WI38 (cell line): Measurements from ENCODE around the gene HOXD9.

ENCODE experiments used
- H3K4me3 ChIP-seq: 2 replicates; pipeline ENCODE4 v1.5.1; 2011; ENCODE audit warnings: low read depth, mild to moderate bottlenecking, control low read depth, low read length
- TF ChIP-seq, protein P1 (sequence below): IDR thresholded peaks from 2 replicates; pipeline ENCODE4 v1.5.1; 2012; ENCODE audit warnings: low read depth, mild to moderate bottlenecking, control low read depth, low read length

Gene HOXD9

DNA sequence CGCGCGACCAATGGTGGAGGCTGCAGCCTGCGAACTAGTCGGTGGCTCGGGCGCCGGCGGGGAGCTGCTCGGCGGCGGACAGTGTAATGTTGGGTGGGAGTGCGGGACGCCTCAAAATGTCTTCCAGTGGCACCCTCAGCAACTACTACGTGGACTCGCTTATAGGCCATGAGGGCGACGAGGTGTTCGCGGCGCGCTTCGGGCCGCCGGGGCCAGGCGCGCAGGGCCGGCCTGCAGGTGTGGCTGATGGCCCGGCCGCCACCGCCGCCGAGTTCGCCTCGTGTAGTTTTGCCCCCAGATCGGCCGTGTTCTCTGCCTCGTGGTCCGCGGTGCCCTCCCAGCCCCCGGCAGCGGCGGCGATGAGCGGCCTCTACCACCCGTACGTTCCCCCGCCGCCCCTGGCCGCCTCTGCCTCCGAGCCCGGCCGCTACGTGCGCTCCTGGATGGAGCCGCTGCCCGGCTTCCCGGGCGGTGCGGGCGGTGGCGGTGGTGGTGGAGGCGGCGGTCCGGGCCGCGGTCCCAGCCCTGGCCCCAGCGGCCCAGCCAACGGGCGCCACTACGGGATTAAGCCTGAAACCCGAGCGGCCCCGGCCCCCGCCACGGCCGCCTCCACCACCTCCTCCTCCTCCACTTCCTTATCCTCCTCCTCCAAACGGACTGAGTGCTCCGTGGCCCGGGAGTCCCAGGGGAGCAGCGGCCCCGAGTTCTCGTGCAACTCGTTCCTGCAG is at the start of gene HOXD9:
Gene HOXD9, plus strand, starts transcription at position 37 of the 728 bp plus-strand sequence. Its CDS starts 50 bp downstream, at position 87.
- TF ChIP-seq, protein P1, sequence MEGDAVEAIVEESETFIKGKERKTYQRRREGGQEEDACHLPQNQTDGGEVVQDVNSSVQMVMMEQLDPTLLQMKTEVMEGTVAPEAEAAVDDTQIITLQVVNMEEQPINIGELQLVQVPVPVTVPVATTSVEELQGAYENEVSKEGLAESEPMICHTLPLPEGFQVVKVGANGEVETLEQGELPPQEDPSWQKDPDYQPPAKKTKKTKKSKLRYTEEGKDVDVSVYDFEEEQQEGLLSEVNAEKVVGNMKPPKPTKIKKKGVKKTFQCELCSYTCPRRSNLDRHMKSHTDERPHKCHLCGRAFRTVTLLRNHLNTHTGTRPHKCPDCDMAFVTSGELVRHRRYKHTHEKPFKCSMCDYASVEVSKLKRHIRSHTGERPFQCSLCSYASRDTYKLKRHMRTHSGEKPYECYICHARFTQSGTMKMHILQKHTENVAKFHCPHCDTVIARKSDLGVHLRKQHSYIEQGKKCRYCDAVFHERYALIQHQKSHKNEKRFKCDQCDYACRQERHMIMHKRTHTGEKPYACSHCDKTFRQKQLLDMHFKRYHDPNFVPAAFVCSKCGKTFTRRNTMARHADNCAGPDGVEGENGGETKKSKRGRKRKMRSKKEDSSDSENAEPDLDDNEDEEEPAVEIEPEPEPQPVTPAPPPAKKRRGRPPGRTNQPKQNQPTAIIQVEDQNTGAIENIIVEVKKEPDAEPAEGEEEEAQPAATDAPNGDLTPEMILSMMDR: no peak
- H3K4me3 ChIP-seq: no peak within 1 kb of the TSS; the same call in 1 of the 2 replicates

DNA sequence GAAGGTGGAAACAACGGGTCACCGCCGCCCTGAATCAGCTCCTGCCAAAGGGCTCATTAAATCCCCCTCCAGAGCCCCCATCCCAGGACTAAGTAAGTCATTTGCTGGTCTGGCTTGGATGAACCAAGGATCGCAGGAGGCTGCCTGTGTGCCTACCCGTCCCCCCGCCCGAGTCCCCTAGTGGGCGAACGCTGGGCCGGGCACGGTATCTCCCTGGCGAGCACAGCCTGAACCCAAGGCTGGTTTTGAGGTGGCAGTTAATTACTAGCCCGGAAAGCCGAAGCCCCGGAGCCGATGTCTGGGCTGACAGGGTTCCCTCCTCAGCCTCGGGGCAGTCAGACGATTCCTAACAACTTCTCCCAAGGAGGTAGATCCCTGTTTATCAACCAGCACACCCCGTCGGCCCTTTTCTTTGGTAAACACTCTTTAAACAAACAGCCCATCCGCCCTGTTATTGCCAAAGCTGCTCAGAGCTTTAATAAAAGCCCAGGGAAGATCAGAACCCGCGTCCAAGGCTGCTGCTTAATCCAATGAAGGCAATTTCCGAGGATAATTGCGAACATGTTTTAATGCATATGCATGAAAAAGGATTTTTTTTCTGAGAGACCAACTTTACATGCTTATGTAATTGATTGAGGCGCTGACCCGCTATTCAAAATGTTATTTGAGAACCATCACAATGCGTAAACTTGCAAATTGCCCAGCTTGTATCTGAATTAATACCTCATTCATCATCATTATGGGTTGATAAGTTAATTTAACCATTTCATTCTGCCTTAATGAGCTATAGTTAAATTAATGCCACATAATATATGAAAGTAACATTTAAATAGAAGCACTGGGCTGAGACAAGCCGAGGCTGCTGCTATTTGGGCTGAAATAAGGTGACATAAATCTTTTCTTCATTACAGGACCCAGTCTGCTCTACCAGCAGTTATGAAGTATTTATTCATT is 49.3 kb upstream of the HOXD9 start:
- TF ChIP-seq, protein P1: no peak
- H3K4me3 ChIP-seq: no peak overlapping the region

DNA sequence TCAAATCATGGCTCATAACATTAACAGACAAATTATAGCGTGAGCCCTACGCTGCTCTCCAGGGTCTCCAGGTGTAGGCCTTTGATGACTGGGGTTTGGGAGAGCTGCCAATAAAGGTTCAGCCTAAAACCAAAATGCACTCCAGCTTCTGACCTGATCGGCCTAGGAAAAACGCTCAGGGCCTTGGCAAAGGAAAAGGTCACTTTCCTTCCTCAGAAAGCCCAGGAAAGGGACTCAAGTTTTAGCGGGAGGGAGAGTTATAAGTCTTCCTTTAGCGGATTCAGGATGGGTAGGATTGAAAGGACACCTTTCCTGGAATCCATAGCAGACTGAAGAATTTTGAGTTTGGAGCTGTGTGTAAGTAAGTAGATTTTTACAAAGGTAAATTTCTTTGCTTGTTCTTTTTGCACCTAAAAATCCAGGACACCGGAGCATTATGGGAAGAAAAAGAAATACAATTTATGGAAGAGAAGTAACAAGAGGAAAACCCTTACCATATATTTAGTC is 47.5 kb upstream of the HOXD9 start:
- H3K4me3 ChIP-seq: no peak overlapping the region
- TF ChIP-seq, protein P1: no peak

DNA sequence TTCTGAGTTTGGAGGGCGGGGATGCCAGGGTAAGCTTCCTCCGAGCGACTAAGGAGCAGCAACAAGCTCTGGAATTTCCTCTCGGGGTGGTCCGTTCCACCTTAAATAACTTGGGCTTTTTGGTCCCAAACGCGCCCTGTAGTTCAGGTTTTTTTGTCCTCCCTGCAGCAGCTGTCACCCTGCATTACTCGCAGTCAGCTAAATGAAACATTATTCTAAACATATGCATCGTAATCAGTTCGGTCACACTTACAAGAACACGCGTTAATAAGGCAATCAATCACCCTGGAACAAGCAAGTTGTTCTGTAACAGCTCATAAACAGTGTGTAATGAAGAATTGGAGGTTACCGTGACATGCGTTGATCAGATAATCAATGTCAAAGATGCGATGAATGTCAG is 47.0 kb upstream of the HOXD9 start:
- H3K4me3 ChIP-seq: no peak overlapping the region
- TF ChIP-seq, protein P1: no peak

DNA sequence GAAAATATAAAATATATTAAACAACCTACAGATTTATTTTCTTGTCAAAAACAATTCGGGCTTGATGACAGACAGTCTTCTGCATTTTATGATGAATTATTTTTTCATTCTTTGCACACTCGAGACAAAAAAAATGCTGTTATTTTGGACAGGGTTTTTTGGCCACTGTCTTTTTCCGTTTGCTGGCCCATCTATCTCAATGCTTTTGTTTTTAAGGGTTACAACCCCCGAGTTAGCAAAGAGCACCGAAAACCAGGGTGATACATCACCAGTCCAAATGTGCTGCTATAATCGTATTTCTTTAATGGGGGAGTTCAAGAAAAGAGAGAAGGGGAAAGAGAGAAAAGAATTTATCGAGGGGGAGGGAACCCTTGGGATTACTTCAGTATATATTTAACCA is 46.5 kb upstream of the HOXD9 start:
- no peak overlapping the region for H3K4me3 ChIP-seq
- TF ChIP-seq, protein P1: no peak

DNA sequence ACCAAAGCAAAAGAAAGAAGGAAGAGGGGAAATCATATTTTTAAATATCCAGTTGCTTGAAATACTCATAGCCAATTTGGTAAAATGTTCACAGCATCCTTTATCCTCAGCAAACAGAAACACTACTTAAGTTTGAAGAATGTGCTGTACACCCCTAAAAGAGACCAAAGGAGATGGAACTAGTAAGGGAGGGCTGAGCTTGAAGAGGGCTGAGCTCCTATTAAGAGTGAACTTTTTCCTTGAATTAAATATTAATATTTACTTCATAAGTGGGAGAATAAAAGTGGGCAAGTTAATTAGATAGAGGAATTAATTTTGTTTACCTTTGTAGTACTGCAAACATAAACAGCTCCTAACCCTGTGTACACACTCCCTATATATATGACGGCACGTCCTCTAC is 45.7 kb upstream of the HOXD9 start:
- H3K4me3 ChIP-seq: no peak overlapping the region
- TF ChIP-seq, protein P1: no peak
